ENCODE measurements around the gene SETD1A. TPM values are rescaled to one million over a fixed set of nuclear protein-coding genes. Genes with fewer than 3 reads are reported as not detected.

SETD1A gene
- total RNA-seq, 1 donor from 2014 or later = 1.6 TPM

DNA sequence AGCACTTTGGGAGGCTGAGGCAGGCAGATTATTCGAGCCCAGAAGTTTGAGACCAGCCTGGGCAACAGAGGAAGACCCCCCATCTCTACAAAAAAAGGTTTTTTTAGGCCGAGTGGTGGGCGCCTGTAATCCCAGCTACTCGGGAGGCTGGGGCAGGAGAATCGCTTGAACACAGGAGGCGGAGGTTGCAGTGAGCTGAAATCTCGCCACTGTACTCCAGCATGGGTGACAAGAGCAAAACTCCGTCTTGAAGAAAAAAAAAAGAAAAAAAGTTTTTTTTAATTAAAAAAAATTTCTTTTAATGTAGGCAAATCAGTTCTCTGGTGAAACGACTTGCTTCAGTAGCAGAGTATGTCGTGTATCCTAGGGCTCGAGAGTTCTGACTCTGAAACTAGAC lies 38.4 kb downstream of the SETD1A start:
- no peak for FAIRE-seq

DNA sequence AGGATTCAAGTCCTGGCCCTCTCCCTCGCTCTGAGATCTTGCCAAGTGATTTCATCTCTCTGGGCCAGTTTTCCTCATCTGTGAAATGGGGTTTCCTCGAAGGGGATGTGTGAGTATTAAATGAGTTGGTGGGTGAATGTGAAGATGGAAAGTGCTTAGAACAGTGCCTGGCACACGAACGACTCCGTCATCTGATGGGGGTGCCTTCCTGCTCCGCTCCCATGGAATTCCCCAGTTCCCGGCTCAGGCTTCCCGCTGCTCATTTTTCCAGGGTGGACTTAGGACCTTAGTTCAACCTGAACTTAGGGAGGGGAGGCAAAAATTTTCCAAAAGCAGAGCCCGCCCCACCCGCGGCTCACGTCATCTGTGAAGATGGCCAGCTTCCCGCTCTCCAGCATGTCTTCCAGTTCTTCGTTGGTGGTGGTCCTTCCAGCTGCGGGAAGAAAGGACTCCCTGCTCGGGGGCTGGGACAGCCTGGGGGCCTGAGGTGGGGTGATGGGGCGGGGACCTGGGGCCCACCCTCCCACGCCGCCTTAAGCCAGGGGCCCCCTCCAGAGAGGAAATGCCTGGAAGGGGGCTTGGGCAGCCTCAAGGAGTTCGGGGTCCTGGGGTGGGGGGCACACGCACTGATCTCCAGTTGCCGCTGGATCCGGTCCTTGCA lies 38.9 kb downstream of the SETD1A start:
- DNase-seq (ENCODE audit: low spot score in 2 of 2) (no peak), FAIRE-seq (no peak)

More for the DNA sequence above, 38.4 kb downstream of the SETD1A start:
- no peak for DNase-seq (ENCODE audit: low spot score in 2 of 2)

DNA sequence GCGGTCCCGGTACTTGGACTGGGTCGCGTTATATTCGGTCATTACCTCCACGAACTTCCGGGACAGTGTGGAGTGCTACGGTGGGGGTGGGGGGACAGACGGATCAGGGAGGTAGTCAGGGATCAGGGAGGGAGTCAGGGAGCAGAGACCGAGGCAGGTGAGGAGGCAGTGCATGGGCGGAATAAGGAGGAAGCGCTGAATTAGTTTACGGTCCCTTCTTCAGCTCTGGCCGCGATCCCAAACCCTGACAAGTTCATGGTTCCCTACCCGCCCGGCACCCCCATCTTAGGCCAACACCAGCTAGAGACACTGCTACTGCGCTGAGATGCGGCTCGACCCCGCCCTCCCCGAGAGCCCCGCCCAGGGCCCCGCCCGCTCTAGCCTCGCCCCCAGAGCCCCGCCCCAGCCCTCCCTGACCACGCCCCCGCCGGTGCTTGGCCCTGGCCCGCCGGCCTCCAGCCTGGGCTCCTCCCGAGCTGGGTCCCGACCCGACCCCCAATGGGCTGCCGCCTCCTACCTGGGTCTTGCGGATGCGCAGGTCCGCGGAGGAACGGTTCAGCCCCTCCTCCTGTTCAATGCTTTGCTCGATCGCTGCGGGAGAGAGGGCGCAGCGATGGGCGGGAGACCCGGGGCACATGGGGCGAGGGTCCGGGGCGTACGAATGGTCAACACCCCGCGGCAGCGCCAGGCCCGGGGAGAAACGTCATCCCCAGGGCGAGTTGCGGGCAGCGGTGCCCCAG lies 39.6 kb downstream of the SETD1A start:
- DNase-seq (ENCODE audit: low spot score in 2 of 2) (peak; percentile 78 to 89), FAIRE-seq (no peak)

DNA sequence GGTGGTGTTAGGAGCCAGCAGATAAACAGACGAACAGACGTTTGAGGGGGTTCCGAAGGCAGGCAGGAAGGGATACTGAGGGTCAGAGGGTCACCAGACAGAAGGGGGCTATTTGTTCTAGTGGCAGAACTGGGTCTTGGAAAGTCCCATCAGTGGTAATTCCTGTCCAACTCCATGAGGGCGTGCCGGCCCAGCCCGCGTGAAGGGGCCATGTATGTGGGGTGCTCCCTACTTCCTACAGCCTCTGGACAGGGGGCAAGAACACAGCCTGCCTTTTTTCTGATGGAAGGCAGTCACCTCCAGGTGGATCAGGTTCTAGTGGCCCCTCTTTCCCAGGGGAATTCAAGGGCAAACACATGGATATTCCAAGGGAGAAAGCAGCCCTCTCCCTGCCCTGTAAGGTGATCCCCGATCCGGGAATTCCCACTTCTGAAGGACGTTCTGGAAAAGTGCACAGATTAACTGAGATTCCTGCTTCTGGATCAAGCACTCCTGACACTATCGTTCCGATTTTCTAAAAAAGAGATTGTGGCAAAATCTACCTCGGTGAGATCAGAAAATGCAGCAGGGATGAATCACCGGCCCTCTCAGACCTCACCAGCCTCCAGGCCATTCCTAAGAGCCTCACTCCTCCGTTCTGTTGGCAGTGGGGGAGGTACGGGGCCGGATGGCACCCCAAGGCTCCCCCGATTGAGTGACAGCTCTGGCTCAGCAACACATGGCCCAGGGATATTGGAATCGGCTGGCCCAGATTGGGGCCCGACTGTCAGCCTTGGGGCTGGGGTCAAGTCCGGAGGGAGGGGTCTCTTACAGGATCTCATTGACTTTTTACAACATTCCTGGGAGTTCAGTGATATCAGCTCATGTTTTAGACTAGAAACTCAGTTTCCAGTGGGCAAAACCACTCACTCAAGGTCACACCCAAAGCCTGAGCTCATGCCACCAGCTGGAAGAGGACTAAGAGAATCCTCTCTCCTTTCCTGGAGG lies 40.5 kb downstream of the SETD1A start:
- FAIRE-seq (no peak), DNase-seq (ENCODE audit: low spot score in 2 of 2) (no peak)

DNA sequence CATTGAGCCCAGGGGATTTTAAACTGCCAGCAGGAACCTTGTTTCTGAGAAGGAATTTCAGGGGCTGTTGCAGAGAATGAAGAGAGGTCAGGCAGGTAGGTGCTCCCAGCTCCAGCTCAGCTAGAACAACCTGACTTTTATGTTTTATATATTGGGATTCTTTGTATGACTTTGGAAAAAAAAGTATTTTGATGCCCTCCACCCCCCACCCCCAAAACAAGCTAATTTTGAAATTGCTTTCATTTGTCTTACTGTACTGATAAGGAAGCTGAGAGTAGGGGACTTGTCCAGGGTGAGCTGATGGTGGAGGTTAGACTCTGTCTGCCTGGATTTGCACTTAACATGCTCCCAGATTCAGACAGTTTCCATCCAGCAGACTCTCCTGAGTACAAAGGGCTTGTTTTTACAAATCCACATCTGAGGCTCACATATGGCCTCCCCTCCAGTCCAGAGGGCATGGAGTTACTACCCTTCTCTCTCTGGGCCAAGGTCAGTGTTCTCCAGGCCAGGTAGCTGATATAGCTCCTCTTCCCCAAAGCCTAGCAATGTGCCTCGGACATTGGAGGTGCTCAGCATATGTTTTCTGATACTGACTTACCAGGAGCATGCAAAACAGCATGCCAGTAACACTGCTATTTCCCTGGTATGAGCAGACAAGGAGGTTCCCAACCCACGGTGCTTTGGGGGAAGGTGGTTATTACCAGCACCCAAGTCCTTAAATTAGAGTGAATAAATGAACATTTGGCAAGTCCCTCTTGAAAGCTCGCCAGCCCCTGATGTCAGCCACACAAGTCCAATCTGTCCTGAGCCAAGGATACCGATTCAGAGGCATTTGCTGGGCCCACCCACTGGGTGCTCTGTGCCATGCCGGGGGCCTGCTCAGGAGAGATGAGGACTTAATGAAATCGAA lies 41.6 kb downstream of the SETD1A start:
- no peak for DNase-seq (ENCODE audit: low spot score in 2 of 2)
- FAIRE-seq = no peak

DNA sequence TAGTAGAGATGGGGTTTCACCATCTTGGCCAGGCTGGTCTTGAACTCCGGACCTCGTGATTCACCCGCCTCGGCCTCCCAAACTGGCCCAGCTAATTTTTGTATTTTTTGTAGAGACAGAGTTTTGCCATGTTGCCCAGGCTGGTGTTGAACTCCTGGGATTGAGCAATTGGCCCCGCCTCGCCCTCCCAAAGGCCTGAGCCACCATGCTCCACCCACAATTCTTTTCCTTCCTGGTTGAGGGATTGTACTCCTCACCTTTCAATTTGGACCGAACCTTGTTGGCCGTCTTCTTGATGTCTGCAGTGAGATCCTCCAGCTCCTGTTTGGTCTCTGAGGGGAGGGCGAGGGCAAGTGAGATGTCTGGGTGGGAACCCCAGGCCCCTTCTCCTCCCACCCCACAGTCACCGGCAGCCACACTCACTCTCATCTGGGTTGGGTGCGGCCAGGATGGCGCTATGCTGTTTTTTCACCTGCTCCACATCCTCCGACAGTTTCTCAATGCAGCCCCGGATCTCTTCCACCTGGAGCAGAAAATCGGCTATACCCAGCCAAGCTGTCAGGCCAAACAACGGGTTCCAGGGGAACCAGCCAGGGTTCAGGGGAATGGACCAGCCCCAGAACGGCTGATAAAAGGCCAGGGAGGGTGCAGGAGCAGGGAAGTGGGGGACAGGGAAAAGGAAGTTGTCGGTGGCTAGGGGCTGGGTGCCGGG lies 43.3 kb downstream of the SETD1A start:
- FAIRE-seq (no peak), DNase-seq (ENCODE audit: low spot score in 2 of 2) (no peak)

DNA sequence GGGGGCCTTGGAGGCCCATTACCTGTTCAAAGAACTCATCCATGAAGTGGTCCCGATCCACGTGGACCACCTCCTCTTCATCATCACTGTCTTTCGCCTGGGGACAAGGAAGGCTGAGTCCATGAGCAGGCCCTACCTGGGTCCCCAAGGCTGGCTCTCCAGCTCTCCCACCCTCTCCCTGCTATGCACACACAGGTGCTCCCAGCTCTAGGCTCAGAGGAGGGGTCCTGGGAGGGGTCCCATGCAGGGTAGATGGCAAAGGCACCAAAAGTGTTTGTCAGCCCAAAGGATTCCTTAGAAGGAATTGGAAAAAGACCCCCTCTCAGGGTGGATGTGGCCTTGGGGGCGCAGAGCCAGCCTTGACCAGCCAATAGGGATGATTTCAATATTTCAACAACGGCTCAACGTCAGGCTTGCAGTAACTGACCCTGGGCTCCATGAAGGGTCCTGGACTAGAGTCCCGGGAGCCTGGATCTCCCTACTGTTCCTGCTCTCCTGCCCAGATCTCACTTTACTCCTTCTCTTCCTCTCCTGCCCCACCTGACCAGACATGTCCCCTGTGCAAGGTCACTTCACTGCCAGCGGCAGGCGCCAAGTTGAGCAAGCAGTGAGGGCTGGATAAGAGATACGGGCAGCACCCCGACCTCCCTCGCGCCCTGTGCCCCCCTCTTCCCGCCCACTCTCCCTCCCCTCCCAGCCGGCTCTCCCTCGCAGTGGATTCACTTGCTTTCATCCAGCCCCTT lies 44.1 kb downstream of the SETD1A start:
- DNase-seq (ENCODE audit: low spot score in 2 of 2) = no peak
- no peak for FAIRE-seq

DNA sequence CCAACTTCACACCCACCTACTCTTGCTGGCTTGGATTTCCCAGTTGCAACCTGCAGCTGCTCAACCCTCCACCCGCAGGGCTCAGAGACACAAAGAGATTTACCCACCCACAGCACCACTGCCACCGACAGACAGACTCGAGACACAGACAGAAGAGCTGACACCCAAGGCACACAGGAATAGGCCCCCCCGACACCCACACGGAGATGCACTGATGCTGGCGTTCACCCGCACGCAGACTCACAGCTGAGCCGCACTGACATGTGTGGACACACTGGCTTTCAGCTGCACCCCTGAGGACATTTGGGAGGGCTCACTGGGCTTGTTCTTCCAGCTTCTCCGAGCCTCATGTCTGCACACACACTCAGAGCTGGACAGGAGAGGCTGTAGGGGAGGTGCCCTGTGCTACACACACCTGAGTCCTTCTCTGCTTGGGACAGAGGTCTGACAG lies 44.7 kb downstream of the SETD1A start:
- no peak for FAIRE-seq
- DNase-seq (ENCODE audit: low spot score in 2 of 2) = no peak

DNA sequence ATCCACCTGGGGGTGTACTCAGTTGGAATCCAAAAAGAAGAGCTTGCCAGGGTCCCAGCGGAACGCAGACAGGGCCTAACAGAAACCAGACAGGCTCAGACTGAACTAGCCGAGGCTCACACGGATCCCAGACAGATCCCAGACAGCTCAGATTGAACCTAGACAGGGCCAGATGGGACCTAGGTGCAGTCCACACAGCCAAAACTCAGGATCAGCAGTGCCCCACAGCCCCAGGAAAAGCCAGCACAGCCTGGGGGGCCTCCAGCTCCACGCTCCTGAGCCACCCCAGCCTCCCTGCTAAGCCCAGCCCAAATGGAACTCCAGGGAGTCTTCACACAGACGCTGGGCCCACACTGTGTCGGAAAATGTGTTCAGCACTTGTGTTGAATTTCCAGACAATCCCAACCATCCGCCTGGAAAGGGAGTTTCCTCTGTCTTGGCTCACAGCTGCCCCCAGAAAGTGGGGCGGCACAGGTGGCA lies 45.3 kb downstream of the SETD1A start:
- no peak for FAIRE-seq

DNA sequence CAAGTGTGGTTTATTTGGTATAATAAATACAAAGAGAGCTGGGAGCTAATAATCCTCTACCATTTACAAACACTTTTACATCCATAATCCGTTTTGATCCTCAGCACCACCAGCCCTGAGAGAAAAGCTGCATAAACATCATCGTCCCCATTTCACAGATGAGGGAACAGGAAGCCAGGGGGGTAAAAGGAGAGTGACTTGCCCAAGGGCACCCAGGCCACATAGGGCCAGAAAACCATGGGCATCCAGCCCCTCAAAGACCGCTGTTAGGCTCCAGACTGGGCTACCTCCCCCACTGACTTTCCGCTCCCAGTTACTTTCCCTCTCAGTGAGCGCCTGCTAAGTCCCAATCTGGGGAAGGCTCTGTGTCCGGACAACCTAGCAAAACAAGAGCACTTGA lies 46.2 kb downstream of the SETD1A start:
- DNase-seq (ENCODE audit: low spot score in 2 of 2) (no peak), FAIRE-seq (no peak)

More for the DNA sequence above, 45.3 kb downstream of the SETD1A start:
- DNase-seq (ENCODE audit: low spot score in 2 of 2) = no peak

DNA sequence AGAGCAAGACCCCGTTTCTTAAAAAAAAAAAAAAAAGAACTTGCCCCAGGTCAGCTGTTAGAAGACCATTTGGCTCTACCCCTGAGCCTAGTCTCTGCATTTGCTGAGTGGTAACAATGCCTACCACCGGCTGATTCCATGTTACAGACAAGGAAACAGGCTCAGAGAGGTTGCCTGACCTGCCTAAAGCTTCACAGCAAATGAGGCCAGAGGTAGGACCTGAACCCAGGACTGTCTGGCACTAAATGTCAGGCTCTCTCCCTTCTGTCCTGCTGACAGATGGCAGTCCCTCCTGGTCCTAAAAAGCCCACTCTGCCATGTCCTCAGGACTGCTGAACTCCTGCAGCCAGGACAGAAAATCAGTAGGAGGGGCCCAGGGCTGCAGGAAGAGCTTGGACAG lies 47.1 kb downstream of the SETD1A start:
- DNase-seq (ENCODE audit: low spot score in 2 of 2) = no peak
- FAIRE-seq = no peak

DNA sequence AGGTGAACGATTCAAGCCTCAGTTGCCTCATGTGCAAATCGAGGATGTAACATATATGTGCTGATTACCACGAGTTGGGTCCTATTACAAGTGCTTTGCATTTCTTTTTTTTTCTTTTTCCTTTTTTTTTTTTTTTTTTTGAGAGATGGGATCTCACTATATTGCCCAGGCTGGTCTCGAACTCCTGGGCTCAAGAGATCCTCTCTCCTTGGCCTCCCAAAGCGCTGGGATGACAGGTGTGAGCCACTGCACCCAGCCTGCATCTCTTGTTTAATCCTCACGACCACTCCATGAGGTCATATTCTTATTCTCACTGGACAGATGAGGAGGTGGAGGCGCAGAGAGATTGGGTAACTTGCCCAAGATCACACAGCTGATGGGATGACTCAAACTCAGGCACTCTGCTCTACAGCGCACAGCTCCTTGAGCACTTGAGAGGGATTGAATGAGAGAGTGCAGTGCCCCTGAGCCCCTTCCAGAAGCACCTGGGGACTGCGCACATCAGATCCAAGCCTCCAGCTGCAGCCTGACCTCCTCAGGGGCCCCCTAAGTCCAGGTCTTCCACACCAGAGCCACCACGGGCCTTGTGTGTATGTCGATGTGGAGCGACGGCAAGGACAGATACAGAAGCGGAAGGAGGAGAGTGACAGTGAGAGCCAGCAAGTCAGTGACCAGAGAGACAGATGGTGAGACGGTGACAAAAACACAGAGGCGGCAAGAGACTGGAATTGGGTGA lies 48.0 kb downstream of the SETD1A start:
- peak in 1 of 2 donors; percentile 20 for DNase-seq (ENCODE audit: low spot score in 2 of 2)
- FAIRE-seq = no peak

DNA sequence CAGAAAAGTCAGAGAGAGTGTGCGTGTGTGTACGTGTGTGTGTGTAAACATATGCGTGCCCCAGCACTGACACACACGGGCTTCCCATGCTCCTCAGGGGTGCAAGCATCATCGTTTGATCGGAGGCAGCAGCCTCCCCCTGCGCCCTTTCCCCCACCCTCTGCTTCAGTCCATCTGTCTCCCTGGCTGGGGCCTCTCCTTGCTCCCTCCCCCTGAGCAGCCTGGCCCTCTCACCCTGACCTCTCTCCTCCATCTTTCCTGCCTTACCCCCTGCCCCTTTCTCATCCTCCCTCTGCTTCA lies 48.5 kb downstream of the SETD1A start:
- FAIRE-seq (no peak), DNase-seq (ENCODE audit: low spot score in 2 of 2) (no peak)

DNA sequence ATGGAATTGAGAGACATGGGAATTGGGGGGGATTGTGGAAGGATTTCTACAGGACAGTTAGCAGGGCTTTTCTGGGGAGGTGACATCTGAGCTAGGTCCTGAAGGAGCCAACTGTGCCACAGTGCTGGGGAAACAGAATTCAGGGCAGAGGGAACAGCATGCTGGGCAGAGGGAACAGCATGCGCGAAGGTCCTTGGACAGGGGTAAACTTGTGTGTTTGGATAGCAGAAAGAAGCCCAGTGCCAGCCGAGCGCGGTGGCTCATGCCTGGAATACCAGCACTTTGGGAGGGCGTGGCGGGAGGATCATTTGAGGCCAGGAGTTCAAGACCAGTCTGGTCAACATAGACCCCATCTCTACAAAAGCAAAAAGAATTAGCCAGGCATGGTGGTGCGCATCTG lies 49.0 kb downstream of the SETD1A start:
- FAIRE-seq (no peak), DNase-seq (ENCODE audit: low spot score in 2 of 2) (no peak)

DNA sequence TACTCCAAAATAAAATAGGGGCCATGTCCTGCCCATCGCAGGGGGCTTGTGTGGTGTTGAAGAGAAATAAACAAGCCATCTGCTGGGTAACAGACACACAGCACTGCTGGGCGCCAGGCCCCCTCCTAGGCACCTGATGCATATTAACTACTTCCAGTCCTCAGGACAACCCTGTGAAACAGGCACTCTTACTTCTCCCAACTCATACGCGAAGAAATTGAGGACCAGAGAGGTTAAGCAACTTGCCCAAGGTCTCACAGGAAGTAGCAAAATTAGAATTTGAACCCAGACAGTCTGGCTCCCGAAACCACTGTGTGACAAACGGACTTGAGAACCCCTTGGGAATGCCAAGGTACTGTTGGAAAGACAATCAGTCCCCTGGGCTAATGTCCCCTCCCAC lies 50.1 kb downstream of the SETD1A start:
- FAIRE-seq (no peak), DNase-seq (ENCODE audit: low spot score in 2 of 2) (no peak)

DNA sequence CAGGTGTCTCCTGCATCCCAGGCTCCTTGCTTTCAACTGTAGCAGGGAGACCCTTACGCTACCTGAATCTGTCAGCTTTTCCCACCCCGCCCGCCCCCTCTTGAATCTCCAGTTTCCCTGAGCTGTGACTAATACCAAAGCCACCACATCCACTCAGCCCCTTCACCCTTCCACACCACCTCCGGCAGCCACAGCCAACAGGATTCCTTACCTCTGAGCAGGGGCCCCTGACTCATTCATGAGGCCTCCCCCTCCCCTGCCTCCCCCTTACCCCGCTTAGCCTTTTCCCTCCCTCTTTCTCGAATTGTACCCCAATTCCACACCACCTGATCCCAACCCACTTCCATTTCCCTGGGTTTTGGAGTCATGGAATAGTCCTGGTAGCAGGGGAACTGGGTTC lies 50.6 kb downstream of the SETD1A start:
- no peak for FAIRE-seq
- no peak for DNase-seq (ENCODE audit: low spot score in 2 of 2)

DNA sequence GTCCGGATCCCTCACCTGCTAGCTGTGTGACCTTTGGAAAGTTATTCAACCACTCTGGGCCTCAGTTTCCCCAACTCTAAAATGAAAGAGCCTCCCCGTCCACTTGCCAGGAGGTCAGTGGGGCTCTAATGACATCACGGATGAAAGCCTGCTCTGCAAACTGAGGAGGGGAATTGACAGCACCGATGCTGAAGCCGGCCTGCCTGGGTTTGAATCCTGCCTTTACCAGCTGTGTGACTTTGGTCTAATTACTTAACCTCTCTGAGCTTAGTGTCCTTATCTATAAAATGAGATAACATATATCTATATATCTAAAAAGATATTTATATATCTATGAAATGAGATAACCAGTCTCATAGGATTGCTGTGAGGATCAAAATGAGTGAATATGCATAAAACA lies 51.0 kb downstream of the SETD1A start:
- DNase-seq (ENCODE audit: low spot score in 2 of 2) (no peak), FAIRE-seq (no peak)

DNA sequence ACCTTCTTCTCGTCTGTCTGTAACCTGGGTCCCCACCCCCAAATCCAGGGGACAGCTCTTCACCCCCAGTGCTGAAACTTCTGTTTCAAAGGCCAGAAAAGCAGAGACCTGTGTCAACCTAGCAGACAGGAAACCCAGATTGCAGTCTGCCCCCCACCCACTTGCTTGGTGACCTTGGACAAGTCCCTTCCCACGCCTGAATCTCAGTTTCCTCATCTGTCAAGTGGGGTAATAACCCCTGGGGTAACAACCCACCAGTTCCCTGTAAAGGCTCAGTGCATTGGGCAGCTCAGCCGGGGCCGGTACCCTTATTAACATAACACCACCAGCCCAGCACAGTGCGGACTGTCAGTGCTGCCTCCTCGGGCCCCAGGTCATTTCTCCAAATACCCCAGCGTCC lies 51.6 kb downstream of the SETD1A start:
- FAIRE-seq (no peak), DNase-seq (ENCODE audit: low spot score in 2 of 2) (no peak)

Data from frontal cortex (tissue), 4 donors.